MM.1S (cell line): ENCODE data around the gene EBI3.

ENCODE experiments used
- CTCF ChIP-seq: fragments of 300-600 bp; sonication (generic); IDR thresholded peaks from 2 replicates; pipeline ENCODE4 v1.5.1; 2016; ENCODE audit warnings: antibody characterized with exemption, low read length, mixed read lengths
- EZH2 ChIP-seq: fragments of 300-600 bp; sonication (generic); optimal IDR thresholded peaks from 2 replicates; pipeline ENCODE3; 2017; ENCODE audit warnings: low read depth, mild to moderate bottlenecking, antibody characterized with exemption, low read length, mixed read lengths
- EZH2phosphoT487 ChIP-seq: fragments of 300-600 bp; sonication (generic); IDR thresholded peaks from 2 replicates; pipeline ENCODE4 v1.6.1; 2018; ENCODE audit warnings: antibody characterized with exemption, low read length

- TF ChIP-seq CTCF (no peak), EZH2 (no peak), EZH2phosphoT487 (no peak)
Observed at GRCh38 chr19:4278419-4279266, 49.3 kb downstream of the EBI3 start, which contains the start of gene SHD.
